HepG2 (cell line): ENCODE measurements around the gene DAPP1. TPM values are rescaled to one million over a fixed set of nuclear protein-coding genes. Genes with fewer than 3 reads are reported as not detected.

Experiments used
- ATAC-seq: fragments of 200-7000 bp; cut with Tn5 transposase; 3 replicates; pipeline ENCODE4 v1.9.1; 2020; ENCODE audit warnings: mild to moderate bottlenecking, moderate library complexity
- BruUV-seq: library from RNA; stranded (reverse); fragments of 400-500 nt; replicated peaks from 2 replicates; lab custom pipeline; 2021; lab: Mats Ljungman, UMichigan
- CTCF ChIA-PET: fragments of 300-600 bp; formaldehyde crosslinking; extraction: SDS; loops from one replicate; lab custom pipeline; 2021; ENCODE audit warnings: low total read pairs, inconsistent platforms, low intra/inter-chr PET ratio; lab: Yijun Ruan, JAX
- POLR2A ChIA-PET: fragments of 350-600 bp; sonication (Branson Sonifier 250); formaldehyde crosslinking; loops from one replicate; lab custom pipeline; 2020; ENCODE audit warnings: antibody characterized with exemption, inconsistent platforms; lab: Yijun Ruan, JAX
- DNase-seq: peaks from one replicate; pipeline ENCODE4 v3.0.0-alpha.2; 2015; ENCODE audit warnings: low spot score
- FAIRE-seq: peaks from 3 replicates; lab custom pipeline; 2011; peaks lifted over from hg19 to GRCh38; lab: Jason Lieb, UNC
- H2AFZ ChIP-seq: one replicate; pipeline ENCODE4 v1.6.1; 2011; ENCODE audit warnings: low read length, inconsistent platforms
- H3K27ac ChIP-seq: fragments of 300-600 bp; 3 replicates; pipeline ENCODE4 v1.8.0; 2011; ENCODE audit warnings: mixed run types, mild to moderate bottlenecking, mixed read lengths, low read length, inconsistent platforms; ENCODE audit not compliant: insufficient read depth; ENCODE audit errors: extremely low read length
- H3K27me3 ChIP-seq, 2 experiments: fragments of 200-600 bp in 1 of 2; 2 replicates in 1 of 2; 3 replicates in 1 of 2; pipeline versions ENCODE4 v1.6.0 to v1.8.0; 2011; ENCODE audit warnings: low read length in 2 of 2, mild to moderate bottlenecking in 2 of 2, moderate library complexity in 2 of 2, inconsistent platforms in 1 of 2; ENCODE audit not compliant: insufficient read depth in 2 of 2, control insufficient read depth in 1 of 2
- H3K36me3 ChIP-seq, 2 experiments: fragments of 200-600 bp in 1 of 2; replicated peaks in 1 of 2; 2 replicates in 1 of 2; 3 replicates in 1 of 2; pipeline versions ENCODE4 v1.5.1 to v1.8.0; 2011; ENCODE audit warnings: low read length in 2 of 2, inconsistent platforms in 1 of 2; ENCODE audit not compliant: insufficient read depth in 2 of 2, control insufficient read depth in 1 of 2
- H3K4me1 ChIP-seq: 2 replicates; pipeline ENCODE4 v1.5.1; 2012; ENCODE audit warnings: low read length, inconsistent platforms; ENCODE audit not compliant: insufficient read depth
- H3K4me2 ChIP-seq: 2 replicates; pipeline ENCODE4 v1.6.0; 2011; ENCODE audit warnings: low read depth, low read length, inconsistent platforms
- H3K4me3 ChIP-seq, 3 experiments: fragments of 200-600 bp in 1 of 3; sonication (generic), shearing (Covaris generic) in 1 of 3; replicated peaks in 1 of 3; 2 replicates each; pipeline ENCODE4 v1.5.1; 2011 to 2016; ENCODE audit warnings: low read length in 3 of 3, inconsistent platforms in 2 of 3, low read depth in 2 of 3, mild to moderate bottlenecking in 2 of 3, control low read depth in 1 of 3, mixed read lengths in 1 of 3; ENCODE audit not compliant: insufficient read depth in 1 of 3
- H3K79me2 ChIP-seq: one replicate; pipeline ENCODE4 v1.6.1; 2011; ENCODE audit warnings: low read length, inconsistent platforms; ENCODE audit not compliant: insufficient read depth
- H3K9ac ChIP-seq: 2 replicates; pipeline ENCODE4 v1.6.0; 2011; ENCODE audit warnings: mild to moderate bottlenecking, low read depth, low read length, inconsistent platforms; ENCODE audit not compliant: insufficient read depth
- H3K9me3 ChIP-seq: 2 replicates; pipeline ENCODE4 v1.5.1; 2012; ENCODE audit warnings: mild to moderate bottlenecking, low read length
- H4K20me1 ChIP-seq: 2 replicates; pipeline ENCODE4 v1.6.0; 2011; ENCODE audit warnings: inconsistent platforms, mild to moderate bottlenecking, low read length, moderate library complexity; ENCODE audit not compliant: insufficient read depth
- E2F1 ChIP-seq: sonication (generic); formaldehyde crosslinking; IDR thresholded peaks from 2 replicates; pipeline ENCODE4 v1.5.0; 2020; ENCODE audit warnings: missing genetic modification reagents
- ESRRA ChIP-seq: sonication (generic); formaldehyde crosslinking; IDR thresholded peaks from 2 replicates; pipeline ENCODE4 v1.5.1; 2020; ENCODE audit warnings: mild to moderate bottlenecking, low read depth, missing genetic modification reagents
- HIC2 ChIP-seq: sonication (generic); formaldehyde crosslinking; IDR thresholded peaks from 2 replicates; pipeline ENCODE4 v1.9.0; 2022; ENCODE audit warnings: low read depth, missing genetic modification reagents
- MAFF ChIP-seq: IDR thresholded peaks from 2 replicates; pipeline ENCODE4 v1.6.1; 2011; ENCODE audit warnings: low read depth, low read length, improper control_type of control experiment
- MAFK ChIP-seq, 2 experiments: IDR thresholded peaks in 1 of 2; conservative IDR thresholded peaks in 1 of 2; 2 replicates each; pipeline ENCODE4 v1.6.1; 2011; ENCODE audit warnings: improper control_type of control experiment in 2 of 2, low read length in 2 of 2
- MTA1 ChIP-seq: sonication (generic); formaldehyde crosslinking; IDR thresholded peaks from 2 replicates; pipeline ENCODE4 v1.4.0; 2020; ENCODE audit warnings: missing genetic modification reagents, mild to moderate bottlenecking, borderline replicate concordance
- NR2F2 ChIP-seq: IDR thresholded peaks from 2 replicates; pipeline ENCODE4 v1.6.1; 2012; ENCODE audit warnings: low read depth, inconsistent platforms, borderline replicate concordance
- ZBTB21 ChIP-seq: sonication (generic); formaldehyde crosslinking; IDR thresholded peaks from 2 replicates; pipeline ENCODE4 v1.4.0; 2020; ENCODE audit warnings: missing genetic modification reagents
- ZBTB39 ChIP-seq: sonication (generic); formaldehyde crosslinking; IDR thresholded peaks from 2 replicates; pipeline ENCODE4 v1.5.0; 2020; ENCODE audit warnings: missing genetic modification reagents
- ZBTB7B ChIP-seq: sonication (generic); formaldehyde crosslinking; IDR thresholded peaks from 2 replicates; pipeline ENCODE4 v1.4.0; 2020; ENCODE audit warnings: missing genetic modification reagents
- ZC3H4 ChIP-seq: sonication (generic); formaldehyde crosslinking; IDR thresholded peaks from 2 replicates; pipeline ENCODE4 v1.4.0; 2020; ENCODE audit warnings: missing genetic modification reagents, borderline replicate concordance
- ZFP62 ChIP-seq: sonication (generic); formaldehyde crosslinking; IDR thresholded peaks from 2 replicates; pipeline ENCODE4 v1.4.0; 2020; ENCODE audit warnings: missing genetic modification reagents
- ZNF121 ChIP-seq: sonication (generic); formaldehyde crosslinking; IDR thresholded peaks from 2 replicates; pipeline ENCODE4 v1.5.0; 2020; ENCODE audit warnings: mild to moderate bottlenecking, missing genetic modification reagents
- ZNF317 ChIP-seq: sonication (generic); formaldehyde crosslinking; IDR thresholded peaks from 2 replicates; pipeline ENCODE4 v1.5.0; 2020; ENCODE audit warnings: mild to moderate bottlenecking, missing genetic modification reagents
- ZNF558 ChIP-seq: sonication (generic); formaldehyde crosslinking; IDR thresholded peaks from 2 replicates; pipeline ENCODE4 v1.9.0; 2022; ENCODE audit warnings: mild to moderate bottlenecking, missing genetic modification reagents, borderline replicate concordance
- ZNF678 ChIP-seq: sonication (generic); formaldehyde crosslinking; IDR thresholded peaks from 2 replicates; pipeline ENCODE4 v1.4.0; 2020; ENCODE audit warnings: mild to moderate bottlenecking, missing genetic modification reagents
- in situ Hi-C: cut with HindIII; loops from 2 replicates; pipeline ENCODE4 v1.10.0; 2017; ENCODE audit warnings: low pct_unique_long_range_greater_than_20kb; ENCODE audit not compliant: extremely low pct_ligation_motif_present
- intact Hi-C: fragments of 100-400 bp; cut with micrococcal nuclease; formaldehyde crosslinking; loops from one replicate; pipeline ENCODE4 v1.10.0; 2022; ENCODE audit not compliant: unreplicated experiment
- polyA plus RNA-seq, 8 experiments: library from polyadenylated mRNA; depleted of rRNA in 3 of 8; stranded (reverse) in 7 of 8; unstranded in 1 of 8; fragments of >200 nt; fragmentation: Illumina TruSeq in 4 of 8; extraction: Trizol in 4 of 8; gene quantifications; 2 replicates each; pipeline versions ENCODE4 v1.2.1 to v1.2.3, GENCODE V29; 2011 to 2016; ENCODE audit warnings: low read depth in 4 of 8, missing spikeins in 1 of 8, mixed read lengths in 1 of 8; ENCODE audit not compliant: insufficient read depth in 1 of 8
- total RNA-seq, 5 experiments: library from RNA; depleted of rRNA; stranded (reverse); fragments of >200 nt; fragmentation: Illumina TruSeq; extraction: Trizol; gene quantifications; 2 replicates each; pipeline ENCODE4 v1.2.3, GENCODE V29; 2016; ENCODE audit warnings: low read depth in 1 of 5

DAPP1 gene
- total and polyA plus RNA-seq, 2 of the 13 experiments (the other 11 are each of a cell fraction or from before 2014, with no cell fraction given), result not detected

- Histone ChIP-seq H4K20me1 (no peaks in the 10 kb centered on the region), H3K27me3 (no peaks in the 10 kb centered on the region), H3K27ac (no peak overlapping the region), H3K36me3 (peaks cover 4 to 29% of the 10 kb centered on the region in 2 experiments), H3K79me2 (peaks cover 10% of the 10 kb centered on the region), H2AFZ (no peak overlapping the region), H3K9ac (no peak overlapping the region), H3K4me1 (no peaks in the 10 kb centered on the region), H3K9me3 (no peaks in the 10 kb centered on the region), H3K4me3 (no peak overlapping the region), H3K4me2 (no peak overlapping the region)
- DNase-seq, result no peak
- no peak for TF ChIP-seq E2F1 (CRISPR knock-in tag)
- no peak for TF ChIP-seq MTA1
- TF ChIP-seq ZNF558 (CRISPR knock-in tag), result no peak
- no peak for TF ChIP-seq ZBTB7B (CRISPR knock-in tag)
- TF ChIP-seq ESRRA (CRISPR knock-in tag), result no peak
- TF ChIP-seq MAFF, result peak; percentile 94
- TF ChIP-seq ZNF121 (CRISPR knock-in tag), result no peak
- no peak for TF ChIP-seq ZBTB39
- TF ChIP-seq ZBTB21, result no peak
- no peak for TF ChIP-seq ZNF678
- no peak for TF ChIP-seq ZC3H4 (CRISPR knock-in tag)
- TF ChIP-seq ZNF317, result no peak
- TF ChIP-seq HIC2 (CRISPR knock-in tag), result no peak
- no peak for TF ChIP-seq NR2F2
- no peak for TF ChIP-seq ZFP62
- peak; percentile 91 to 97 for TF ChIP-seq MAFK (conservative IDR thresholded peaks at IDR 0.05 in 1 of 2, IDR thresholded peaks at IDR 0.05 in 1 of 2; ENCODE audit: low read length in 2 of 2)
- no peak for ATAC-seq
- CTCF ChIA-PET, result interaction anchor here (1.7 kb wide), 1 partner anchor 324 kb away, joined by 6 read pairs; no protein-coding TSS in a partner anchor
- in situ Hi-C loops, result loop anchor here (10.0 kb wide), 1 partner anchor 321 kb away; the partner anchor contains the start of gene TRMT10A
- no peak for FAIRE-seq
- POLR2A ChIA-PET, result no interaction called here
- intact Hi-C loops, result loop anchor here (1.0 to 5.0 kb wide), 3 partner anchors 77 to 808 kb away; no protein-coding TSS in a partner anchor
- BruUV-seq, result no TSS peak
Observed at GRCh38 chr4:99885687-99886086, 69.1 kb downstream of the DAPP1 start.
